ENCODE data around the gene ZFHX3. TPM values are rescaled to one million over a fixed set of nuclear protein-coding genes. Genes with fewer than 3 reads are reported as not detected.
A peak's percentile ranks its signal among the peaks of the same experiment; 100 is the strongest.

Gene ZFHX3
- total RNA-seq, 8 experiments from 2014 or later: 7.4 to 31.9 (median 21.7) TPM

GRCh38 chr16:73031155-73031866 lies 16.6 kb downstream of the ZFHX3 start:
- peak in 1 of 8 experiments; percentile 11 for ATAC-seq (replicated peaks in 6 of 8)
- in situ Hi-C loops (cut with MboI; ENCODE audit: low pct_unique_long_range_greater_than_20kb in 2 of 9, low sequenced_read_pairs in 9 of 9, unreplicated experiment in 9 of 9): loop anchor here in 2 of 9 experiments (25.0 kb wide), 2 partner anchors 194 to 519 kb away; no protein-coding TSS in a partner anchor
- Histone ChIP-seq H3K27ac (peak overlapping the region in 1 of 2 donors; percentile 62), H3K4me1 (replicated peaks in 1 of 2) (peaks cover 83 to 94% of the 10 kb centered on the region in 2 donors), H3K4me3 (no peak overlapping the region)
- 0 to 63% (median 27%) methylated on average over 1 to 19 of the region's 21 CpGs for whole genome bisulfite sequencing, 10 experiments

DNA sequence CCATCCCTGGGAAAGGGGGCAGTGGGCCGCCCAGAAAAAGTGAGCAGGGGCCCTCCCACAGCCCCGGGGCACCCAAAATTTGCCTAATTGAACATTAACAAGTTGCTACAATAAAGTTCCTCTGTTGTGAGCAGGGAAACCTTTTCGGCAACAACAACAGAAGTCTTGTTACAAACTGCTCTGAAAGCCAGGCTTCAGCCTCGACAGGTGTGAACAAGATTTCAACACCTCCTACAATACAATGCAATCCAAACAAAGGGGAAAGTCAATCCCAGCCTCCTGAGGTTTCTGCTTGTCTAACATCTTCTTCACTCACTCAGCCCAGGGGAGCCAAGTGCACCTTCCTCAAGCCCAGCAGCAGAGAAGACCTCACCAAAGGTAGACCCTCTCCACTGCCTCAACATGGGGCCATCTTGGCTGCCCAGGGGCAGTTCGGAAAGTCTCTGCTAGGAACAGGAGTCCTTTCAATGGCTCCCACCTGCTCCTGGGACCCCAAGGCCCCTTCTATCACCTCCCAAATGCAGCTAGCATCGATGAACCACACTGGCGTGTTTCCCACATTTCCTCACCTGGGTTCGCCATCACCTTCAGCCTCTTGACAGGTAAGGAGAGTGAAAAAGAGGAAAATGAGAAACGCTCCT lies 19.1 kb downstream of the ZFHX3 start:
- Histone ChIP-seq H3K27ac (no peak overlapping the region), H3K4me1 (replicated peaks in 1 of 2) (peaks cover 83 to 93% of the 10 kb centered on the region in 2 donors), H3K4me3 (no peak overlapping the region)
- 40 to 100% (median 72%) methylated on average over 1 to 5 of the region's 9 CpGs; no CpG with 5 or more reads in 2 of the 10 experiments for WGBS, 10 experiments
- in situ Hi-C loops (cut with MboI; ENCODE audit: low pct_unique_long_range_greater_than_20kb in 2 of 9, low sequenced_read_pairs in 9 of 9, unreplicated experiment in 9 of 9): loop anchor here in 2 of 9 experiments (25.0 kb wide), 2 partner anchors 192 to 517 kb away; no protein-coding TSS in a partner anchor
- no peak for ATAC-seq (replicated peaks in 6 of 8)

GRCh38 chr16:73028263-73028662 lies 19.7 kb downstream of the ZFHX3 start:
- Histone ChIP-seq H3K4me1 (replicated peaks in 1 of 2) (peaks cover 83 to 88% of the 10 kb centered on the region in 2 donors), H3K4me3 (no peak overlapping the region), H3K27ac (peak overlapping the region in 1 of 2 donors; percentile 11)
- in situ Hi-C loops (cut with MboI; ENCODE audit: low pct_unique_long_range_greater_than_20kb in 2 of 9, low sequenced_read_pairs in 9 of 9, unreplicated experiment in 9 of 9): loop anchor here in 2 of 9 experiments (25.0 kb wide), 2 partner anchors 191 to 516 kb away; no protein-coding TSS in a partner anchor
- 50 to 100% (median 79%) methylated on average over 1 to 4 of the region's 9 CpGs; no CpG with 5 or more reads in 7 of the 10 experiments for WGBS, 10 experiments
- peak in 1 of 8 experiments; percentile 16 for ATAC-seq (replicated peaks in 6 of 8)

DNA sequence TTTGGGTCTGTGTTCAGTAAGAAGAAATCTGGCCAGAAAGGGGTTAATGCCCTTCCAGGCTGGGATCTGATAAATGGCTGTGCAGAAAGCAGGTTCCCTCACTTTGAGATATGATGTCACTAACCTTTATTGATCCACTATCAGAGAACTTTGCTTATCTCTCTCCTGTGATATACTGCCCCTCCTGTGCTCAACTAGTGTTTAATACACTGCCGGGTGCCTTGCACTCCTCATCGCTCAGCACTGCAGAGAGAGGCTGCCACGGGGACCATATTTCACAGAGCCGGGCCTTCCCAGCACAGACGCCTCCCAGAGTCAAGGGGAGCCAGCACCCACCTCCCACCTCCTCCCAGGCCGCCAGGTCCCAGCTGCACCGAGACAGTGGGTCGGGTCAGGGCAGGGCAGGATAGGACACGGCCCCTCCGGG lies 20.2 kb downstream of the ZFHX3 start:
- H3K4me3 ChIP-seq: no peak overlapping the region
- in situ Hi-C loops (cut with MboI; ENCODE audit: low pct_unique_long_range_greater_than_20kb in 2 of 9, low sequenced_read_pairs in 9 of 9, unreplicated experiment in 9 of 9): loop anchor here in 2 of 9 experiments (25.0 kb wide), 2 partner anchors 190 to 515 kb away; no protein-coding TSS in a partner anchor
- WGBS, 10 experiments: 0 to 94% (median 48%) methylated on average over 2 to 5 of the region's 10 CpGs; no CpG with 5 or more reads in 5 of the 10 experiments
- peaks cover 79 to 83% of the 10 kb centered on the region in 2 donors for H3K4me1 ChIP-seq (replicated peaks in 1 of 2)
- peak overlapping the region in 1 of 2 donors; percentile 11 for H3K27ac ChIP-seq
- peak in 5 of 8 experiments; percentile 79 to 95 (median 86) for ATAC-seq (replicated peaks in 6 of 8)

DNA sequence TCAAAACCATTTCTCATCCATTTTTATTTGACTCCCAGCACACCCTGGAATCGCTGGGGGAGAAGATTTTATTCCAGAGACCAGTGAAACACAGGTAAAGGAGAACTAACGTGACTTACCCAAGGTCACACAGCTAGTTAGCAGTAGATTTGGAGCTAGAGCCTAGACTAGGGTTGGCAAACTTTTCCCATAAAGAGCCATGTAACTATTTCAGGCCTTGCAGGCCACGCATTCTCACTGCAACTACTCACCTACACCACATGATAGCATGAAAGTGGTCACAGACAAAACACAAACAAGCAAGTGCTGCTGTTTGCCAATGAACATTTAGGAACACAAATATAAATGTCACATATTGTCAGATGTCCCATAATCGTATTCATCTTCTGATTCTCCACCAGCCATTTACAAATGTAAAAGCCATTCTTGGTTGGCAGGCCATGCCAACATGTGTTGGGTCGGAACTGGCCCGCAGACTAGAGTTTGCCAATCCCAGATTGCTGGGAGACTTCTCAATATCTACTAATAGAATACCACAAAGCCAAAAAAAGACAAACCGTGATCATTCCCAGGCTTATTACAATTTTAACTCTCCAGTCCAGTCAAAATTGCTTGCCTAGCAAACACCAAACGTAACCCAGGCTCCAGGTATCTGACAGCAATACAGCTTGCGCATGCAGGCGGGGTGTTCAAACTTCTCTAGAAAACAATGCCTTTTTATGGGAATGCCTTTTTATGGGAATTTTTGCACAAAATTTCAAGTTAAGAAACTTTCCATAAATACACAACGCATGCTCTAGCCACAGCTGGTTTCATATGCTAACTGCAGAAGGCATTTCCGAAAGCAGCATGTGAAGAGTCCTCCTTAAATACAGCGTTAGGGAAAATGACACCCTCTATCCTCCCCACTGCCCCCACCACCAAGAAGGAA lies 20.9 kb downstream of the ZFHX3 start:
- in situ Hi-C loops (cut with MboI; ENCODE audit: low pct_unique_long_range_greater_than_20kb in 2 of 9, low sequenced_read_pairs in 9 of 9, unreplicated experiment in 9 of 9): loop anchor here in 2 of 9 experiments (25.0 kb wide), 2 partner anchors 190 to 515 kb away; no protein-coding TSS in a partner anchor
- ATAC-seq (replicated peaks in 6 of 8): no peak
- no peak overlapping the region for H3K4me3 ChIP-seq
- 20 to 100% (median 89%) methylated on average over 2 to 13 of the region's 13 CpGs for WGBS, 10 experiments
- H3K4me1 ChIP-seq (replicated peaks in 1 of 2): peaks cover 77 to 79% of the 10 kb centered on the region in 2 donors
- no peak overlapping the region for H3K27ac ChIP-seq

GRCh38 chr16:73025856-73026210 lies 22.1 kb downstream of the ZFHX3 start:
- WGBS, 10 experiments: 0 to 53% (median 25%) methylated on average over 1 to 6 of the region's 8 CpGs; no CpG with 5 or more reads in 2 of the 10 experiments
- ATAC-seq (replicated peaks in 6 of 8): peak in 3 of 8 experiments; percentile 4 to 27 (median 23)
- peaks cover 69 to 70% of the 10 kb centered on the region in 2 donors for H3K4me1 ChIP-seq (replicated peaks in 1 of 2)
- in situ Hi-C loops (cut with MboI; ENCODE audit: low pct_unique_long_range_greater_than_20kb in 2 of 9, low sequenced_read_pairs in 9 of 9, unreplicated experiment in 9 of 9): loop anchor here in 2 of 9 experiments (25.0 kb wide), 2 partner anchors 189 to 514 kb away; no protein-coding TSS in a partner anchor
- no peak overlapping the region for H3K27ac ChIP-seq
- no peak overlapping the region for H3K4me3 ChIP-seq

DNA sequence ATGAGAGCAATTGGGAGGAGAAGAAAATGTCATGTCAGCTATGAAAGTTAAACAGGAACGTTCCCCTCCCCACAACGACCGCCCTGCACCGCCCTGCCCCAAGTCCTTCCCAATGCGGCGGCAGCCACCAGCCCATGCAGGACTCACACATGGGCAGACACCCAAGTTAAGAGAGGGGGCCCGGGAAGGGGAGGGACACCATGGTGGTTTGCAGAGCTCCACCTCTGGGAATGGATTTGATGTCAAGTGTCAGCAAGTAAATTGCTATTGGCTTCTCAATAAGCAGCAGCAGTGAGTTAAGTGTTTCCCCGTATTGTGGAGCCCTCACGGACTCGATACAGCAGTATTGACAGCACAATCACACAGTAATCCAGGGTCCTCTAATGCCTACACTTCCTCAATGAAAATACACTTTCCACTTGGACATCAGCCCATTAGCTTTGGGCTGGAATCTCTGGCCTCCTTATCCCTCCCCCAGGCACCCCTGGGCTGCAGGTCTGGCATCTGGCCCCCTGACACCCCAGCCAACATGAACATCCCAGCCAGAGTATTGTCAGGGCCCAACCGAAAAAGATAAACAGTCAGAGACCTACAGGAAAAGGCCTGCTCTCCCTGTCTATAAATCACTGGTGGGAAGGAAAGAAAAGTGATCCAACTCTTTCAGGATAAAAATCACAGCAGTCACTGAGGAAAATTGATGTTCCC lies 22.6 kb downstream of the ZFHX3 start:
- Histone ChIP-seq H3K4me3 (no peak overlapping the region), H3K4me1 (replicated peaks in 1 of 2) (peaks cover 69 to 70% of the 10 kb centered on the region in 2 donors), H3K27ac (no peak overlapping the region)
- peak; percentile 31 to 65 (median 40) for ATAC-seq (replicated peaks in 6 of 8)
- 0 to 62% (median 23%) methylated on average over 1 to 9 of the region's 11 CpGs; no CpG with 5 or more reads in 6 of the 10 experiments for WGBS, 10 experiments
- in situ Hi-C loops (cut with MboI; ENCODE audit: low pct_unique_long_range_greater_than_20kb in 2 of 9, low sequenced_read_pairs in 9 of 9, unreplicated experiment in 9 of 9): loop anchor here in 2 of 9 experiments (25.0 kb wide), 2 partner anchors 188 to 513 kb away; no protein-coding TSS in a partner anchor

GRCh38 chr16:73024571-73025105 lies 23.3 kb downstream of the ZFHX3 start:
- Histone ChIP-seq H3K4me3 (no peak overlapping the region), H3K27ac (no peak overlapping the region), H3K4me1 (replicated peaks in 1 of 2) (peaks cover 70% of the 10 kb centered on the region in 2 donors)
- in situ Hi-C loops (cut with MboI; ENCODE audit: low pct_unique_long_range_greater_than_20kb in 2 of 9, low sequenced_read_pairs in 9 of 9, unreplicated experiment in 9 of 9): loop anchor here in 2 of 9 experiments (25.0 kb wide), 2 partner anchors 187 to 512 kb away; no protein-coding TSS in a partner anchor
- WGBS, 10 experiments: 8 to 100% (median 88%) methylated on average over 1 to 6 of the region's 13 CpGs; no CpG with 5 or more reads in 1 of the 10 experiments
- peak in 2 of 8 experiments; percentile 8 for ATAC-seq (replicated peaks in 6 of 8)

- Histone ChIP-seq H3K27ac (no peak overlapping the region), H3K4me1 (replicated peaks in 1 of 2) (peaks cover 70 to 77% of the 10 kb centered on the region in 2 donors), H3K4me3 (no peak overlapping the region)
- 33 to 91% (median 73%) methylated on average over 3 to 9 of the region's 22 CpGs; no CpG with 5 or more reads in 2 of the 10 experiments for WGBS, 10 experiments
- ATAC-seq (replicated peaks in 6 of 8): peak in 3 of 8 experiments; percentile 24 to 56 (median 47)
- in situ Hi-C loops (cut with MboI; ENCODE audit: low pct_unique_long_range_greater_than_20kb in 2 of 9, low sequenced_read_pairs in 9 of 9, unreplicated experiment in 9 of 9): no loop called here
These were observed 24.0 kb downstream of the ZFHX3 start for GRCh38 chr16:73023752-73024570.

- ATAC-seq (replicated peaks in 6 of 8): no peak
- peaks cover 72 to 77% of the 10 kb centered on the region in 2 donors for H3K4me1 ChIP-seq (replicated peaks in 1 of 2)
- WGBS, 10 experiments: 100% methylated on average over 1 to 2 of the region's 10 CpGs; no CpG with 5 or more reads in 4 of the 10 experiments
- H3K27ac ChIP-seq: no peak overlapping the region
- in situ Hi-C loops (cut with MboI; ENCODE audit: low pct_unique_long_range_greater_than_20kb in 2 of 9, low sequenced_read_pairs in 9 of 9, unreplicated experiment in 9 of 9): no loop called here
- H3K4me3 ChIP-seq: no peak overlapping the region
These were observed 24.6 kb downstream of the ZFHX3 start for GRCh38 chr16:73023320-73023719.

DNA sequence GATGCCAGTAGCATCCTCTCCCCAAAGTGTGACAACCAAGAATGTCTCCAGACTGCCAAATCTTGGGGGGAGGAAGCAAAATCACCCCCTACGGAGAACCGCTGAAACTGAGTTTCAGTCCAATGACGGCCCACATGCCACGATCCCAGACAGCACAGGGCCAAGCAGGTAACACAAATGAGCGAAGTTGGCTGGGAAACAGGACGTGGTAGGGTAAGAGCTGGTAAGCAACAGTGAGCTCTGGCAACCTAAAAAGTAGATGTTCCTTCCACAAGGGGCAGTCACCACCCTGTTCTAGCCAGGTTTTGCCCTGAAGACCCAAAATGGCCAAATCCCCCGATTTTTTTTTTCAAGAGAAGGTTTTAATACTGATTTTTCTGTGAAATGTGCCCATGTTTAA lies 25.4 kb downstream of the ZFHX3 start:
- in situ Hi-C loops (cut with MboI; ENCODE audit: low pct_unique_long_range_greater_than_20kb in 2 of 9, low sequenced_read_pairs in 9 of 9, unreplicated experiment in 9 of 9): no loop called here
- WGBS, 10 experiments: 97 to 100% (median 100%) methylated on average over 2 to 5 of the region's 7 CpGs; no CpG with 5 or more reads in 6 of the 10 experiments
- ATAC-seq (replicated peaks in 6 of 8): no peak

More for the DNA sequence above, 25.4 kb downstream of the ZFHX3 start:
- Histone ChIP-seq H3K4me3 (no peak overlapping the region), H3K27ac (no peak overlapping the region), H3K4me1 (replicated peaks in 1 of 2) (peaks cover 67 to 73% of the 10 kb centered on the region in 2 donors)

Data from motor neuron (in vitro differentiated cells).